Inflammatory macrophage (primary cell): ENCODE measurements around the gene GIMAP2.
"Not testable (repeated sequence)": the region's sequence is repeated elsewhere in the genome, so short reads cannot be mapped to it uniquely, and the experiment has no call there.

Experiments
- DNase-seq, 2 donors: peaks; one replicate each; pipeline ENCODE4 v3.0.0-alpha.2; 2020 to 2022
- total RNA-seq, 18 experiments: gene quantifications; one replicate each; lab custom pipeline; 2026; ENCODE audit warnings: mixed read lengths in 6 of 18, inconsistent platforms in 2 of 18; lab: John Stamatoyannopoulos, UW

GIMAP2 gene
- 11.3 to 39.7 (median 19.5) reads per million in 18 experiments for total RNA-seq

- DNase-seq = peak; percentile 75 to 79
These were observed at the start of gene GIMAP2 for GRCh38 chr7:150685219-150686029. Gene GIMAP2, plus strand, starts transcription at chr7:150685706. Its CDS starts 1,354 bp downstream, at chr7:150687060.

DNA sequence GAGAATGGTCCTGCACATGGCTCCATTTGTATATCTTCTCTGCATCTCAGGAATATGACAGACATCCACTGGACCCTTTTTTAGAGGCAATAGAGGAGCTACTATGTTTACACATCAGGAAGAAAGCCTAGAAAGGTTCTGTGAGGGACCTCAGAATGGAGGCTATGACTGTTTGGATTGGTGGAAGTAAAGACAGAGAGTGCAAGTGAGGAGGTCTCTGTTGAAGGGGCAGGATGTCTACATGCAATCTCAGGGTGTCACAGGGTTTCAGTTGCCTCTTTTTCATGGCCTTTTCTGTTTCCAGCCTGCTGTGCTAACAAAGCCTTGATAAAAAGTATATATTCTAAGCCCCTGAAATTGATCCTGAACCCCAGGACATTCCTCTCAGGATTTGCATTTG lies 43.7 kb upstream of the GIMAP2 start:
- DNase-seq = no peak

GRCh38 chr7:150642926-150643325 lies 42.6 kb upstream of the GIMAP2 start:
- DNase-seq = no peak

DNA sequence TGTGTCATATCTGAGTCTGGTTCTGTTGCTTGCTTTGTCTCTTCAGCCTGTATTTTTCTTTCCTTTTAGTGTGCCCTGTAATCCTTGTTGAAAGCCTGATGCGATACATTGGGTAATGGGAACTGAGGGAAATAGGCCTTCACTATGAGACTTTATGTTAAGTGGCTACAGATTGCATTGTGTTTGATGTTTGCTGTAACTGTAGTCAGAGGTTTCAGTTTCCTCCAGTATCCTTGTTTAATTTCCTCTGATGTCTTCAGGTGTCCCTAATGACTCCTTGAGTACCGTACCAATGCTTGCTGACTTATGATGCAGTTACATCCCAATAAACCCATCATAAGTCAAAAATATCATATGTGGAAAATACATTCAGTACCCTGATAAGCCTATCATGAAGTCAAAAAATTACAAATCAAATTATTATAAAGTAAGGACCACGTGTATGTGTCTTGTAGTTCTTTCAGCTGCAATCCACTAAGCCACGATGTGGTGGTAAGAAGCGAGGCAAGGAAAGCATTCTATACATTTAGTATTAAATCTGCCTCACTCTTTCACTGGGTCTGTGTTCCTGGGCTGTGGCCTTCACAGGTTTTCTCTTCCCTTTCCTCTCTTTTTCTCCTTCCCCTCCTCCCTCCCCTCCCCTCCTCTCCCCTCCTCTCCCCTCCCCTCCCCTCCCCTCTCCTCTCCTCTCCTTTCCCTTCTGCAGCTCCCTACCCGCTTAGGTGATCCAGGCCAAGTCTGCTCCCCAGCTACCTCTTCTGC lies 40.1 kb upstream of the GIMAP2 start:
- DNase-seq = no peak

DNA sequence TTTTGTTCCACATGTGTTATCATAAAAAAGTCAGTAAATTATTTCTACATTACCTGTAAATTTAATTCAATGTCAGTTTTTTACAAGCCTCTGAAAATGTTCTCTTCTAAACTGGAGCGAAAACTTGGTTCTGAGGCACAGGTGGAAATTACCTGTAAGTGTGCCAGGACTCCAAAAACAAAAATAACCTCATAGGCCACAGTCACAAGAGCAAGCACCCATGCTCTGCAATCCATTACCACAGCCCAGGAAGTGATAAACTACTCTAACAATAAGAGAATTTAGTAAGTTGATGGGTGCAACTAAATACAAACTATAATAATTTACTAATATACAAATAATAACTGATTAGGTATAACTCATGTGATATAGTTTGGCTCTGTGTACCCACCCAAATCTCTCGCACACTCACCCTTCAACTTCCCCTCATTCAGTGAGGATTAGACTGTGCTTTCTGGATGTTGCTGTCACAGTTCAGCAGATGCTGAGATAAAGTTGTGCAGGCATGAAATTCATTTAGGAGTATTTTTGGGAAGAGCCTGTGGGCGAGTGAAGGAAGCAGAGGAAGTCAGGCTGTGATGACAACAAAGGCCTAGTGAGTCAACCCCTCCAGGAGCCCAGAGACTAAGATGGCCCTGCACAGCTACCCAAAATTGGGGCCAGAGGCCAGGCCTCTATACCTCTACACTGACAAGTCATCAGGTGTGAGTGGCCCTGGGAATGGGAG lies 37.0 kb upstream of the GIMAP2 start:
- DNase-seq = peak in 1 of 2 donors; percentile 33

DNA sequence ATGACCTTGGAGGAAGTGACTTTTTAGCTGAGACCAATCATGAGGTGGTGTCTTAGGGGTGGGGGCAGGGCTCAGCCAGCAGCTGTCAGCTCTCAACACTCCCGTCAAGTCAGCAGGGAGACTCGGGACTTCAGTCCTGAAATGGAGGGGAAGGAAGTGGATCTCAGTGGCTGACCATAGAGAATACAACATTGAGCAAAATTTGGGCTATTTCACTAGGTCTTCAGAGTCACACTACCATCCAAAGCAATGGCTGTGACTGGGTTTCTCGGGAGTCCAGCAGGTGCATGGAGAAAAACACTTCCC lies 36.5 kb upstream of the GIMAP2 start:
- peak in 1 of 2 donors; percentile 20 for DNase-seq

- DNase-seq = no peak
These were observed 30.8 kb upstream of the GIMAP2 start for GRCh38 chr7:150654692-150655091.

- no peak for DNase-seq
These were observed 29.5 kb upstream of the GIMAP2 start for GRCh38 chr7:150656047-150656446.

DNA sequence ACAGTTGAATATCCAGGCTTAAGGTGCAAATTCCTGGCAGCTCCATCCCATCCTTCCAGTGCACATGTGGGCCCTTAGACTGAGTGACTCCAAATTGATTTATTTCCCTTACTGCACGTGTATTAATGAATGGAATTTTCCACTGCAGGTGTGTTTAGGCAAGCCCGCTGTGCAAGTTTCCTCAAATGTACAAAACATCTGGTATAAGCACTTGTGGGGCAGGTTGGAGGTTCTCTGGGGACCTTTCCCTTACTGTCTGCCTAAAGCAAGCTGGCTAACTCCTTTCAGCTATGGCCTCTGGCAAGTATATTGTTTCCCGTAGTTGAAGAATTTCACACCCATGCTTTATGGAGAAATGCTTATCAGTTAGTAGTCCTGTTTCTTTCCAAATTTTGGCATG lies 28.0 kb upstream of the GIMAP2 start:
- DNase-seq = no peak

DNA sequence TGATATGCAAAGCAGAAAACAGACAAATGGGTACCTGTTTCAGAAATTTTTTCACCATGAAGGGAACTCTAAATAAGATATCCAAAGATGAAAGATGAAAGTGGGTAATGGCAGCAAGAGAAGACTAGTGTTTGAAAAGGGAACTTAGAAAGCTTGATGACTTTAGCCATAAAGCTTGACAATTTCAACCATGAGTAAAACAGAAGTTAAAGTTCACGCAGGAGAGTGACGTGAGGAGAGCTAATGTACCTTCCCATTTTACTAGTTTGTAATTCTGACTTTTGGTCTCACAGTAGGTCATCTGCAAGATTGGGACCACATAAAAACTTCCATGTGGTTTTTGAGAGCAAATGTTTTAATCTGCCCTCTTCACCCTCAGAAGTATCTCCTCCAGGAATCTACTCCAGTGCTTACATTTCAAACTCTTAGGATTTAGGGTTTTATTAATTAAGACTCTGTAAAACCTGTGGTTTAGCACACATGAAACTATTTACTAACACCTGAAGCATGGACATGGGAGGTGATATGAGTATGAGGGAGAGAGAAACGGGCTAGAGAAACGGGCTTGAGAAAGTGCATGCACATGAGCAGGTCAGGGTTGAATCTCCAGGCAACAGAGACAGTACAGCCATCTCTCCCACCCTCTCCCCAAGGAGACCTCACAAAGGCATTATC lies 24.4 kb upstream of the GIMAP2 start:
- DNase-seq = peak; percentile 2 to 18

- not testable (repeated sequence) for DNase-seq
These were observed 22.7 kb upstream of the GIMAP2 start for GRCh38 chr7:150662821-150663220.

DNA sequence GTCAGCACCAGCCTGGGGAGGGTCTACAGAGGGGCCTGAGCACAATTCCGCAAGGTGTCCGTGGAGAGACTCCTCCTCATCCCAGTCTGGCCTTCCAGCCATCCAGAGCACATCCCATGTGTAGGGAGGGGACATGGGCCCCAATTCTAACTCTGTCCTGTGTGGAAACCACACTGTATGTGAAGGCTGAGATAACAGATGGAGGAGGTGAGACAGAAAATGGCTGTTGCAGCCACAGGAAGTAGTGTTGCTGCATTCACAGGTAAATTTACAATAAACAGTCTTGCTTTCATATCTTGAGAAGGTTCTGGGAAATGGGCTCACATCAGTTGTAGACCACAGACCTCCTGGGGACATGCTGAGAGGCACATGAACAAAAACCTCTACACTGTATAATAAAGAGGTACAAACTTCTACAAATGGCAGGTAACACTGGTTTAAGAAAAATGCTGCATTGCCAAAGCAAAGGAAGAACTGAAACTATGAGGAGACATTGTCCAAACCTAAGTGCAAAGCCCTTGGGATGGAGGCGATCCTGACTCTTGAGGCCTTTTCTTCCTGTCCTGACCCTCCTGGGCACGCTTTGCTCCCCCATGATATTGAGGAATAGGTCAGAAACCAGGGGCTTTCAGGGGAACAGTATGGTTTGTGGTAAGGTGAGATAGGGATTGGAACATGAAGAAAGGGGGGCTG lies 21.6 kb upstream of the GIMAP2 start:
- DNase-seq = no peak

DNA sequence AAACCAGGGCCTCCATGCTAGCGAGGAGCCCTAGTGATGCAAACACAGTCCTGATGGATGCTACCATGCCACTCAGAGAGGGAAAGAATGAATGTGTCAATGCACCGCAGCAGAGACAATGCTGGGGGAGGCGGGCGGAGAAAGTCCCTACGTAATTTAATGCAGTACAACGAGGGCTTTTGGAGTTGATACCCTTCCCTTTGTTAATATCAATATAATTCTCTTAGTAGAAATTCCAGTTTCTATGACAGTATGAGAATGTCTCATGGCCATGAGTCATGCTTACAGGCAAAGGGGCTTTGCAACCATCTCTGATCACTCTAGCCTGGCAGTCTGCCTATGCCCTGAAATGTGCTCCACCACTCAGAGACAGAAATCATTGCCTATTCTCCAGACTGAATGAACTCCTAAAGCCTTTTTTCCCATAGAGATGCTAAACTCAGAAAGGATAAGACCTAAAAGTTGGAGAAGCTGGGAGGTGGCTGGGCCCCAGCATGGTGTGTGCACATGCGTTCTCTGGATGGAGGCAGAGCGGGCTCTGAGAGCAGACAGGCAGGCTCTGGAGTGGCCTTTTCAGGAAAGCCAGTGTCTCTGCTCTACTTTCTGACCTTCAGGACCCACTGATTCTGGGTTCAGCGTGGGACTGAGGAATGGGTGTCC lies 20.3 kb upstream of the GIMAP2 start:
- no peak for DNase-seq

DNA sequence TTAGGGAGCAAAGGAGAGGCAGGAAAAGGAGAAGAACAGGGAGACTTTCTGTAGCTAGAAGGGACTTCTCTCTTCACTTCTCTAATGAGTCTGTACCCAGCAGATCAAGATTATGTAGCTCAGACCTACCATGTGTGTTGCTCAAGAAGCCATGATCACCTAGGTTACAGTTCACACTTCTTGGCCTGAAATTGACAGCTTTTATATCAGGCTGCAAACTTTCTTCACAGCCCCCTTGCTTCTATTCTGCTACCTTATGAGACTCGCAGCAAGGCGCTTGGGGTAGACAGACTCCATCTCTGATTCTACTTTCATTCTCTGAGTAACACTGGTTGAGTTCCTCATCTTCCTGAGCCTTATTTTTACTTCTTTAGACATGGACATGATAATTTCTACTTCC lies 19.6 kb upstream of the GIMAP2 start:
- DNase-seq = peak; percentile 29 to 31

DNA sequence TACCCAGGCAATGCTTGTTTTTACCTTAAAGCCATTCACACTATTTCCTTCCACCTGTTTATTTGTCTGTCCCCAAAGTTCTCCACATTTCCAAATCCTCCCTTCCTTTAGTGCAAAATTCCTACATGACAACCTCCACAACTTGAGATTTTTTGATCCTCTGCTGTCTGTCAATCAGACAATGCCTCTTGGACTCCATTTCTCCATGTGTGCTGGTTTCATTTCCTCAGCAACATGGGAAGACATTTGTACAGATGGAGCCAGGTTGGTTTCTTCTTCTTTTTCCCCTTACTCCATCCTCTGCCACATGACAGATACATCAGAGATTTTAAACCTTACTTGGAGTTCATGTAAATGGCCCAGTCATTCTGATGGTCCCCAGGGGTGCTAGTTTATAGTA lies 19.1 kb upstream of the GIMAP2 start:
- DNase-seq = peak in 1 of 2 donors; percentile 23

- DNase-seq = no peak
These were observed 17.0 kb upstream of the GIMAP2 start for GRCh38 chr7:150668472-150668911.

- DNase-seq = no peak
These were observed 16.5 kb upstream of the GIMAP2 start for GRCh38 chr7:150668977-150669376.

- DNase-seq = not testable (repeated sequence)
These were observed 13.5 kb upstream of the GIMAP2 start for GRCh38 chr7:150671798-150672585.

DNA sequence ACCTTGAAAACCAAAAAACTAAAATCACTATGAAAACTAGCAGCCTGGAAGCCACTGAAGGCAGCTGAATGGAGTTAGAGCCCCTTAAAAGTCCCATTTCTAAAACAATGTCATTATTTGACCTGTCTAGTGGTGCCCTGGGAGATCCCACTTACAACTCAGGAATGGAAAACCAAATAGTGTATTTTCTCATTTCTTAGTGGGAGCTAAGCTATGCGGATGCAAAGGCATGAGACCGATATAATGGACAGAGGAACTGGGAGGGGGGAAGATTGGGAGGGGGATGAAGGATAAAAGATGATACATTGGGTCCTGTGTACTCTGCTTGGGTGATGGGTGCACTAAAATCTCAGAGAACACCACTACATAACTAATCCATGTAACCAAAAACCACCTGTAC lies 9.8 kb upstream of the GIMAP2 start:
- DNase-seq = no peak

DNA sequence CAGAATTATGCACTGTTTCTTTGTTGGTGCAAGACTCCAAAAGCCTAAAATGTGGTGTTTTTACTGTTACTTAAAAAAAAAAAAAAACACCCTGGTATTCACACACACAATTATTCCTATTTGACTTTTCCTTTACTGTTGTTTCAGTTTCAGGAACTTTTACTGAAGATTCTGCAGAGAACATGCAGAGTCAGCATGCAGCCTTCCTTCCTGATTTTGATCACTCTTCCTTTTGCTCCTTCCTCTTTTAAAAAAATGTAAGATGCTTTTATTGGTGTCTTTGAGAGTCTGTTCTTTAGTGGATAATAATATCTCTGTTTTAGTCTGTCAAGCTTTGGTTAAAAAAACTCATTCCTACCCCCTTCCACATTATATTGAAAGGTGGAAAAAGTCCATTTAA lies 9.2 kb upstream of the GIMAP2 start:
- peak; percentile 47 to 64 for DNase-seq

GRCh38 chr7:150676854-150677253 lies 8.7 kb upstream of the GIMAP2 start:
- not testable (repeated sequence) for DNase-seq
